Loucy (cell line): Measurements from ENCODE around the gene DMBX1.

ENCODE experiments used
- H2AFZ ChIP-seq: fragments of 200-600 bp; sonication (generic); 2 replicates; pipeline ENCODE4 v1.6.0; 2016; ENCODE audit warnings: antibody characterized with exemption, mild to moderate bottlenecking, low read length, moderate library complexity
- H3F3A ChIP-seq: fragments of 200-600 bp; 2 replicates; pipeline ENCODE4 v1.6.0; 2016; ENCODE audit warnings: antibody characterized with exemption, low read depth, mild to moderate bottlenecking
- H3K27me3 ChIP-seq: fragments of 200-600 bp; sonication (generic); 2 replicates; pipeline ENCODE4 v1.6.1; 2014; ENCODE audit warnings: low read length, mild to moderate bottlenecking; ENCODE audit not compliant: insufficient read depth, poor library complexity, severe bottlenecking
- H3K36me3 ChIP-seq: fragments of 200-600 bp; sonication (generic); 2 replicates; pipeline ENCODE4 v1.6.1; 2016; ENCODE audit warnings: low read length; ENCODE audit not compliant: insufficient read depth
- H3K4me1 ChIP-seq: fragments of 200-600 bp; sonication (generic); 2 replicates; pipeline ENCODE4 v1.5.1; 2014; ENCODE audit warnings: low read length, mild to moderate bottlenecking; ENCODE audit not compliant: insufficient read depth, poor library complexity, severe bottlenecking
- H3K4me2 ChIP-seq: fragments of 200-600 bp; sonication (generic); 2 replicates; pipeline ENCODE4 v1.6.0; 2014; ENCODE audit warnings: antibody characterized with exemption, low read length, low read depth, mild to moderate bottlenecking; ENCODE audit not compliant: poor library complexity, severe bottlenecking
- H3K4me3 ChIP-seq: fragments of 200-600 bp; sonication (generic); 2 replicates; pipeline ENCODE4 v1.5.1; 2014; ENCODE audit warnings: low read length, mild to moderate bottlenecking, mixed read lengths; ENCODE audit not compliant: poor library complexity, severe bottlenecking
- H3K79me2 ChIP-seq: fragments of 200-600 bp; sonication (generic); 2 replicates; pipeline ENCODE4 v1.6.1; 2014; ENCODE audit warnings: low read length; ENCODE audit not compliant: insufficient read depth
- H3K9ac ChIP-seq: fragments of 200-600 bp; sonication (generic); 2 replicates; pipeline ENCODE4 v1.6.0; 2014; ENCODE audit warnings: mild to moderate bottlenecking, low read depth, low read length, moderate library complexity; ENCODE audit not compliant: poor library complexity, severe bottlenecking
- H3K9me2 ChIP-seq: fragments of 200-600 bp; sonication (generic); replicated peaks from 2 replicates; pipeline ENCODE4 v1.6.1; 2016; ENCODE audit warnings: low read depth, low read length, mixed read lengths
- H3K9me3 ChIP-seq: fragments of 200-600 bp; sonication (generic); 2 replicates; pipeline ENCODE4 v1.6.1; 2014; ENCODE audit warnings: mild to moderate bottlenecking, antibody characterized with exemption, low read length, low read depth; ENCODE audit not compliant: insufficient read depth
- H4K20me1 ChIP-seq: fragments of 200-600 bp; sonication (generic); 2 replicates; pipeline ENCODE4 v1.6.0; 2014; ENCODE audit warnings: antibody characterized with exemption, low read length, mild to moderate bottlenecking; ENCODE audit not compliant: insufficient read depth, poor library complexity, severe bottlenecking
- EZH2phosphoT487 ChIP-seq: fragments of 200-600 bp; IDR thresholded peaks from 2 replicates; pipeline ENCODE4 v1.6.1; 2018; ENCODE audit warnings: antibody characterized with exemption, mild to moderate bottlenecking, moderate library complexity, borderline replicate concordance
- TF ChIP-seq, protein P1 (sequence below): fragments of 200-600 bp; sonication (generic); conservative IDR thresholded peaks from 2 replicates; pipeline ENCODE4 v1.5.1; 2014; ENCODE audit warnings: mild to moderate bottlenecking, antibody characterized with exemption, low read length

Gene DMBX1

DNA sequence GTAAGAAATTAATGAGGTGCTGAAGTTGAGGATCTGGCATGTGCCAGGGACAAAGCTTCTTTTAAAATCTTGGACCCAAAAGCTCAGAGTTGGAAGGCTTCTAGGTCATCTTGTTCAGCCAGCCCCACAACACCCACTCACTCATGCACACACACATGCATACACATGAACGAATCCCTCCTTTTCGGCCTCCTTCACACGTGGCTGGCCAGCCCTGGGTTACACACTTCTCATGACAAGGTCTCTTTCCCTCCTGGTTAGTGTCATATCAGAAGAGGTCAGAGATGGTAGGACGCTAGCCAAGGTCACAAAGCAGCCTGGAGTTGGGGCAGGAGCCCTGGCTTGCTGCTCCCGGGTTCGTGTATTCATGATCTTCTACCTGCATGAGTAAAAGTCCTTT is 6.9 kb downstream of the DMBX1 start:
- Histone ChIP-seq H3F3A (no peaks in the 10 kb centered on the region), H3K9me2 (no peaks in the 10 kb centered on the region), H3K4me3 (no peak overlapping the region), H3K79me2 (no peaks in the 10 kb centered on the region), H3K9me3 (no peaks in the 10 kb centered on the region), H3K36me3 (no peaks in the 10 kb centered on the region), H3K4me1 (no peaks in the 10 kb centered on the region), H2AFZ (no peak overlapping the region), H3K4me2 (no peak overlapping the region), H3K27me3 (no peaks in the 10 kb centered on the region), H4K20me1 (no peaks in the 10 kb centered on the region), H3K9ac (no peak overlapping the region)
- TF ChIP-seq, protein P1, sequence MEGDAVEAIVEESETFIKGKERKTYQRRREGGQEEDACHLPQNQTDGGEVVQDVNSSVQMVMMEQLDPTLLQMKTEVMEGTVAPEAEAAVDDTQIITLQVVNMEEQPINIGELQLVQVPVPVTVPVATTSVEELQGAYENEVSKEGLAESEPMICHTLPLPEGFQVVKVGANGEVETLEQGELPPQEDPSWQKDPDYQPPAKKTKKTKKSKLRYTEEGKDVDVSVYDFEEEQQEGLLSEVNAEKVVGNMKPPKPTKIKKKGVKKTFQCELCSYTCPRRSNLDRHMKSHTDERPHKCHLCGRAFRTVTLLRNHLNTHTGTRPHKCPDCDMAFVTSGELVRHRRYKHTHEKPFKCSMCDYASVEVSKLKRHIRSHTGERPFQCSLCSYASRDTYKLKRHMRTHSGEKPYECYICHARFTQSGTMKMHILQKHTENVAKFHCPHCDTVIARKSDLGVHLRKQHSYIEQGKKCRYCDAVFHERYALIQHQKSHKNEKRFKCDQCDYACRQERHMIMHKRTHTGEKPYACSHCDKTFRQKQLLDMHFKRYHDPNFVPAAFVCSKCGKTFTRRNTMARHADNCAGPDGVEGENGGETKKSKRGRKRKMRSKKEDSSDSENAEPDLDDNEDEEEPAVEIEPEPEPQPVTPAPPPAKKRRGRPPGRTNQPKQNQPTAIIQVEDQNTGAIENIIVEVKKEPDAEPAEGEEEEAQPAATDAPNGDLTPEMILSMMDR: no peak
- TF ChIP-seq EZH2phosphoT487: no peak

- Histone ChIP-seq H3K9me2 (no peaks in the 10 kb centered on the region), H3K27me3 (no peaks in the 10 kb centered on the region), H3K79me2 (no peaks in the 10 kb centered on the region), H3K4me1 (no peaks in the 10 kb centered on the region), H3K9me3 (no peaks in the 10 kb centered on the region), H3K4me3 (no peak overlapping the region), H3K36me3 (no peaks in the 10 kb centered on the region), H3K9ac (no peak overlapping the region), H3F3A (no peaks in the 10 kb centered on the region), H4K20me1 (no peaks in the 10 kb centered on the region), H3K4me2 (no peak overlapping the region), H2AFZ (no peak overlapping the region)
- TF ChIP-seq, protein P1: no peak
- no peak for TF ChIP-seq EZH2phosphoT487
Measured at GRCh38 chr1:46497020-46497419, 7.4 kb downstream of the DMBX1 start.

DNA sequence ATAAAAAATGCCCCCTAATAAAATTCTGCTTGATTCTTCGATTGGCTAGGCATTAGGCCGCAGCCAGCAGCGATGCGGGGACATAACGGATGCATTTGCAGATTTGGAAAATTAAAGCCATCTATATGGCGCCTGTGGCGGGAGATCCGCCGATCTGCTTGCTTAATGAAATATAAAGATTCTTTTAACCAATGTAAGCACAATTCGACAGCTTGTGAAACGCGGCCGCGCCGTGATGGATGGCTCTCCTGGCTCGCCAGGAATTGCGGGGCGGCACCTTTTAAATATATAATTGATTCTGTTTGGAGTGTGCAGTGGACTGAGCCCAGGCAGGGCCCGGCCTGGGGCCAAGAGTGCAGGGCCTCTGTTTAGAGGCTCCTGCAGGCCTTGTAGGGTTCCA is 8.0 kb downstream of the DMBX1 start:
- Histone ChIP-seq H4K20me1 (no peaks in the 10 kb centered on the region), H3F3A (no peaks in the 10 kb centered on the region), H3K4me3 (no peak overlapping the region), H3K36me3 (no peaks in the 10 kb centered on the region), H3K9me2 (no peaks in the 10 kb centered on the region), H2AFZ (no peak overlapping the region), H3K79me2 (no peaks in the 10 kb centered on the region), H3K9me3 (no peaks in the 10 kb centered on the region), H3K9ac (no peak overlapping the region), H3K27me3 (no peaks in the 10 kb centered on the region), H3K4me1 (no peaks in the 10 kb centered on the region), H3K4me2 (no peak overlapping the region)
- TF ChIP-seq, protein P1: no peak
- no peak for TF ChIP-seq EZH2phosphoT487
